DMS79 treated with DMSO at 0.1 percent for 48 hours (cell line): ENCODE measurements around the gene TMCC2.
"Not testable (repeated sequence)": the region's sequence is repeated elsewhere in the genome, so short reads cannot be mapped to it uniquely, and the experiment has no call there.

Source experiments
- DNase-seq: peaks from one replicate; lab custom pipeline; 2025; lab: John Stamatoyannopoulos, UW

TMCC2 gene

GRCh38 chr1:205280666-205281395 lies 53.1 kb downstream of the TMCC2 start:
- not testable (repeated sequence) for DNase-seq

DNA sequence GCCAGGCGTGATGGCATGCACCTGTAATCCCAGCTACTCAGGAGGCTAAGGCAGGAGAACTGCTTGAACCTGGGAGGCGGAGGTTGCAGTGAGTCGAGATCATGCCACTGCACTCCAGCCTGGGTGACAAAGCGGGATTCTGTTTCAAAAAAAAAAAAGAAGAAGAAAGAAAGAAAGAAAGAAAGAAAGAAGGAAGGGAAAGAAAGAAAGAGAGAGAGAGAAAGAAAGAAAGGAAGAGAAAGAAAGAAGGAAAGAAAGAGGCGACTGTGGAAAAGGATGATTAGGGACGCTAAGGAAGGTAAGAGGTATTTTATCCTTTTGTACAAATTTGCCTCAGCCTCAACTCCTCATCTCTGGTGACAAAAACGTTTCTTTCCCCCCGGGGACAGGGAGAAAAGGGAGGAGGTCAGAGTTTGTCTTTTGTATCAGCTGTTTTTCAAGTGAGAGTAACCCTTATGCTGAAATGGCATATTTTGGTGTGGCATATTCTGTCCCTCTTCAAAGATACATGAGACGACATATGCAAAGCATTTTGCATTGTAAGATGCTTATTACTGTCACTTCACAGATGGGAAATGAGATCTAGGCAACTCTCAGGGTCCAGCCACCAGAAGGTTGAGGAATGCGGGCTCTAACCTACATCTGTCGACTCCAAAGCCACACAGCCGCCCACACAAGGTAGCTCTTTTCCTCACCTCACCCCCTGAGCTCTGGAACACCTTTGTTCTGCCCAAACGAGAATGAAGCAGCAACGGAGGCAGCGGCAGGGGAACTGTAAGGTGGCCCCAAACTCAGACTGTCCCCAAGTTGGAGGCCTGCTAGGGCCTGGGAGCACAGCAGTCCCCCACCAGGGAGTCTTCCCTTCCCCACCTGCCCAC lies 55.8 kb downstream of the TMCC2 start:
- no peak for DNase-seq

- peak; percentile 80 for DNase-seq
Measured at GRCh38 chr1:205284420-205285144, 56.8 kb downstream of the TMCC2 start.

DNA sequence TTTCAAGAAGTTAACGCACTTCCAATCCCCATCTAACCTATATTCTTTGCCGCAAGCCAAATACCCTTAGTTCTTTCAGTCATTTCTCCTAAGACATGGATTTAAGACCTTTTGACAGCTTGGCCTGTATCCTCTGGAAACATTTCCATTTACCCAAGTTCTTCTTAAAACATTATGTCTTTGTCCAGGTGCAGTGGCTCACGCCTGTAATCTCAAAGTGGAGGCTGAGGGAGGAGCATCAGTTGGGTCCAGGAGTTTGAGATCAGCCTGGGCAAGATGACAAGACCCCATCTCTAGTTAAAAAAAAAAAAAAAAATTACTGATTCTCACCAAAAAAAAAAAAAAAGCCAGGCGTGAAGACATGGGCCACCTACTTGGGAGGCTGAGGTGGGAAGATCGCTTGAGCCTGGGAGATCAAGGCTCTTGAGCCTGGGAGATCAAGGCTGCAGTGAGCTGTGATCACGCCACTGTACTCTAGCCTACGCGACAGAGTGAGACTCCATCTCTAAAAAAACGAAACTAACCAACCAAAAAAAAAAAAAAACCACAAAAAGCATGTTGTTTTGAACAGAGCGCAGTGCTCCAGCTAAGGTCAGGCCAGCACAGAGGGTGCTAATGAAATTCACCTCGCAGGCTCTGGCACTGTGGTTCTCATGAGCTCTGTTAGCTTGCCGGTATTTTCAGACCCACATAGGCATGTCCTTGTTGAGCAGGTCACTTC lies 57.8 kb downstream of the TMCC2 start:
- DNase-seq, result no peak

DNA sequence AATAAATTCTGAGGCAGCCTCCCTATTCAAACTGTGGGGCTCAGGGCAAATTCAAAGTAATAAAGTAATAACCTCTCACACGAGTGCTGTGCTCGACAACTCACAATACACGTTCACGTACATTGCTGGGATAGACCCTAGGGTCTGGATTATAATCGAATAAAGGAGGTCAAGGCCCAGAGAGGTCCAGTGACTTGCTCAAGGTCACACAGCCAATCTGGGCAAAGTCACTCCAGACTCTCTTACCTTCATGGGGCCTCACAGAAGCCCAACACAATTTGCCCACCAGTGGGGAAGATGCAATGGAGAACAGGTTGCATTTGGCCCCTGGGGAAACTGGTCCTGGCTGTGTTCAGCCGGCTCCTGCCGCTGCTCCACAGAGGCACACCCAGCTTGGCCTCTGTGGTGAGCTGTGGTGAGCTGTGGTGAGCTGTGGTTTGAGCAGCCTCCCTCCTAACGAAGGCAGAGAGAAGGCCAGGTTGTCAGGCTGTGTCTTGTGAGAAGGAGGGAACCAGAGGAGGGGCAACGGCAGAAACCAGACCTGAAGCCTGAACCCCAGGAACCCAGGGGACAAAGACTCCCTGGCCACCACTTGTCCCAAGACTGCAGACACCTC lies 58.7 kb downstream of the TMCC2 start:
- DNase-seq, result no peak

DNA sequence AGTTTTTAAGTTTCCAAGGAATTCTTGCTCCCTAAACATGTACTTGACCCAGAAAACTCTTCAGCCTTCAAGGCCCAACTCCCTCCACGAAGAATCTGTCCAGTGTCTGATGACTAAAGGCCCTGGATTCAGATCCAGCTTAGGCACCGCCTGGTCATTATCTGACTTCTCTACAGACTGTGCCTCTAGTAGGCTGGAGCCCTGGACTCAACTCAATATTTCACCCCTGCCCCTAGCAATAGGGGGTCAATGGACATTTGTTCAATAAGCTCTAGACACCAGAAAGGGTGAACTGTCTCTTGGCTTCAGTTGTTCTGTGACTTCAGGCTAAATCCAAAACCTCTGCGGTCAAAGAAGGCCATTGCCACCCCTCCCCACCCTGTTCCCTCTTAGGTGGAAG lies 59.3 kb downstream of the TMCC2 start:
- no peak for DNase-seq

- no peak for DNase-seq
Measured at GRCh38 chr1:205287767-205288559, 60.2 kb downstream of the TMCC2 start.

DNA sequence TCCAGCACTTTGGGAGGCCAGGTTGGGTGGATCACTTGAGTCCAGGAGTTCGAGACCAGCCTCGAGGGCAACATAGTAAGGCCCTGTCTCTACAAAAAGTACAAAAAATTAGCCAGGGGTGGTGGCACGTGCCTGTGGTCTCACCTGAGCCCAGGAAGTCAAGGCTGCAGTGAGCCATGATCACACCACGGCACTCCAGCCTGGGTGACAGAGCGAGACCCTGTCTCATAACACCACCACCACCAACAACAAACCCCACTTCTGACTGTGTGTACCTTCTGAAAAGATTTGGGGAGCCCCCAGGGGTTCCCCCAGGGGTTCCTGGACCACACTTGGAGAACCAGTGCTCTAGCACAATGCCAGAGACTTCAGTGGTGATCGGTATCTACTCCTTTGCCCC lies 63.9 kb downstream of the TMCC2 start:
- DNase-seq, result no peak

GRCh38 chr1:205293350-205294074 lies 65.8 kb downstream of the TMCC2 start:
- DNase-seq, result no peak

DNA sequence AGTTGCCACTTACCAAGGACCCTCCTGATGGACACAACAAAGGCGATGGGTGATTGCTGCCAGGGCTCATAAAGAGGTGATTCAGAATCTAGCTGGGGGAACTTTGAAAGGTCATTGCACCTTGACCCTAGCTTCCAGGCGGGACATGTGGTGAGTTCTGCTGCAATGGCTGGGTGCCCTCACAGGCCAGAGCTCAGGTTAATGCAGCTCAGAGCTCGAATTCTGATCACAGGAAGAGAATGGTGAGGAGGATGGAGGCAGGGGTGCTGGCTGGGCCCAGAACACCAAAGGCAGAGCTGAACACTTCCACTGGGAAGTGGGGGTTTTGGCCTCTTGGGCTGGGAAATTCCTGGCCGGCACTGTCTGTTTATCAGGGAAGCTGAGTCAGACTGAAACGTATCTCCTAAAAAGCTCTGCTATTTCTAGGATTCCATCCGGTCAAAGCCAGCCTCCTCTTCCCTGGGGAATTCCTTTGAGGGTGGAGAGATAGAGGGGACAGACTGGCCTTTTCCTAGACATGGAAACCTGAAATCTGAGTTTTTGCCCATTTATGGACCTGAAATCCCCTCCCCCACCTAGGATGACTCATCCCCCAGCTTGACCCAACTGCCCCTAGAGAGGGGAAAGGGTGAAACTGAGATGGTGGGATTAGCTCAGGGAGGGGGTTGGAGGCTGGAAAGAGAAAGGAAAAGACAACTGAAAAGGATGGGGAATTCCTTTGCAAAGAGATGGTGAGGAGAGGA lies 66.6 kb downstream of the TMCC2 start:
- no peak for DNase-seq

DNA sequence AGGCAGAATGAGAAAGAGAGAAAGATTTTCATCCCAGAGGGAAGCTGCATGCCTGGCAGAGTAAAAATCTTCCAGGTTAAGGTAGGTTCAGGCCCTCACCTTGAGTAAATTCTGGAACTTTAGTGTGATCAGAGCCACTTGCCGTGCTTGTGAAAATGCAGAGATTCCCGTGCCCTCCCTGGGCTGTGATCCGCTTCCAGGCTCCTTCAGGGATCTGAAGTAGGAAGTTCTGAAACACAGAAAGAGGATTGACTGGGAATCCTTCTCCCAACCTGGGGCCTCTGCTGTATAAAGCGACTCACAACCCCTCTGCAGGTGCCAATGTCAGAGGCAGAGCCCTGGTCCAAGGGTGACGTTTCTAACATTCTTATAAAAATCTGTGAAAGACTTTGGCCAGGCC lies 67.2 kb downstream of the TMCC2 start:
- DNase-seq, result no peak

DNA sequence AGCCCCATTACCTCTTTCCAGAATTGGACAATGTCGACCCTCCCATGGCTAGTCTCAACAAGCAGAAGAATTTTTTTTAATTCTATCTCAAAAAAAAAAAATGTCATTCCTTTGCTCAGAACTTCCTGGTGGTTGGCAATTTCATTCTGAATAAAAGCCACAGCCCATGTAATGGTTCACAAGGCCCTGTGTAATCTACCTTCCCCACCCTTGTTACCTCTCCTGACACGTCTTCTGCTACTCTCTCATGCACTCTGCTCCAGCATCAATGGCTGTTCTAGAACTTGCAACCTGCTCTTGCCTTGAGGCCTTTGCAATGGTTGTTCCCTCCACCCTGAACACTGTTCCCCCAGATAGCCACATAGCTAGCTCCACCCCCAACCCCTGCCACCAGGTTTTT lies 68.4 kb downstream of the TMCC2 start:
- no peak for DNase-seq

DNA sequence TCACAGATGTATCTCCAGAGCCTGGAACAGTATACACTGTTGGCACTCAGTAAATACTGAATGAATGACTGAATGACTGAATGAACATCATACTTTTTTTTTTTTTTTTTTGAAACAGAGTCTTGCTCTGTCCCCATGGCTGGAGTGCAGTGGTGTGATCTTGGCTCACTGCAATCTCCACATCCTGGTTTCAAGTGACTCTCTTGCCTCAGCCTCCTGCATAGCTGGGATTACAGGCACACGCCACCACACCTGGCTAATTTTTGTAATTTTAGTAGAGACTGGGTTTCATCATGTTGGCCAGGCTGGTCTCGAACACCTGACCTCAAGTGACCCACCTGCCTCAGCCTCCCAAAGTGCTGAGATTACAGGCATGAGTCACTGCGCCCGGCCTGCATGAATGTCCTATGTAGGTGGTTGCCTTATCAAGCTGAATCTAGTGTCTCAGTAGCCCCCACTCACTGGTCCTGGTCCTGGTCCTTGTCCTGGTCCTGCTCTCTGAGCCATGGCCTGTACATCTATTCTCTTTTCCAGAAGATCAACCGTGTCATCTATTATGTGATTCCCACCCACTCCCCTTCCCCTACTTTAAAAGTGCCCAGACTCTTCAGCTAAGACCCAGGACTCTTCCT lies 69.9 kb downstream of the TMCC2 start:
- DNase-seq, result not testable (repeated sequence)

DNA sequence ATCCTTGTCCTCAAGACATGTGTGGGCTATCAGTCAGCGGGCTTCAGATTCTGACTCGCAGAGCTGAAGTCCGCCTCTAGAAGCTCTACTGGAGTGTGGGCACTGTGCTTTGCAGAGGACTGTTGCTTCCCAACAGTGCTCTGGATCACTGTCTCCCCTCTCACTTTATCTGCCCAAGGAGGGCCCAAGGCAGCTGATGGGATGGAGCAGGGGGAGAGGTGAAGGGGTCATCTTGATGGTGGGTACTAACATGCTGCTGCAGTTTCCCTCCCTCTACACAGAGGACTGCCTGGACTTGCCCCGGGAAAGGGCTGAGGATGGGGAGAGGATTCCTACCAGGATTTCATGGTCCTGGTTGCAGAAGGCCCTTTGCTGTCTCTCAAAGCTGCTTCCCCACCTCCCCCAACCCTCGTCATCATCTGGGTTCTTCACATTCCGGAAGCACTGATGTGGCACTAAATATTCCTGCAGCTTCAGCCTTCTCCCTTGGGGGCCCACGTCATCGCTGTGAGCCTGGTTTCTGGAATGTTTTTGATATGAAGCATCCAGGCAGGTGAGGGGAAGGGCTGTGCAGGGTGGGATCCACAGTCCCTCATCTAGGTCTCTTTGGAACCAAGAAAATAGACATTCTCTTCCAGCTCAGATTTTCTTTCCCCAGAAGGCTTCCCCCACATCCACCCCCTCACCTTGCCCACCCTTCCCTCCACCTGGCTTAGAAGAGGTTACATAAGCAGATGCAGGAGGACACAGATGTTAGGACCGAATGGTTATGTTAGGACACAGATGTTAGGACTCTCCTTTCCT lies 70.6 kb downstream of the TMCC2 start:
- DNase-seq, result peak; percentile 65

GRCh38 chr1:205300149-205300548 lies 72.4 kb downstream of the TMCC2 start:
- DNase-seq, result no peak

GRCh38 chr1:205301205-205301821 lies 73.6 kb downstream of the TMCC2 start:
- DNase-seq, result peak; percentile 90

GRCh38 chr1:205301842-205302588 lies 74.3 kb downstream of the TMCC2 start:
- no peak for DNase-seq
